Sigmoid colon (tissue), 4 donors: Measurements from ENCODE around the gene CELSR2.

Experiments used
- EP300 ChIP-seq, 4 donors: sonication (generic); formaldehyde crosslinking; IDR thresholded peaks; one replicate each; pipeline ENCODE4 v1.6.1; 2017; ENCODE audit warnings: antibody characterized with exemption in 4 of 4
- POLR2A ChIP-seq, 2 donors: fragments of 450-650 bp; IDR thresholded peaks; one replicate each; pipeline ENCODE4 v1.6.1; 2016; ENCODE audit warnings: antibody characterized with exemption in 2 of 2, mild to moderate bottlenecking in 2 of 2, moderate library complexity in 2 of 2
- POLR2AphosphoS5 ChIP-seq, 4 donors: sonication (generic); formaldehyde crosslinking; IDR thresholded peaks; one replicate each; pipeline ENCODE4 v1.6.1; 2017; ENCODE audit warnings: antibody characterized with exemption in 4 of 4
- TF ChIP-seq, protein P1 (sequence below), 4 experiments: fragments of 450-650 bp in 3 of 4; fragments of 200-600 bp in 1 of 4; IDR thresholded peaks; one replicate each; pipeline ENCODE4 v1.5.1; 2016 to 2019; ENCODE audit warnings: antibody characterized with exemption in 4 of 4, mild to moderate bottlenecking in 3 of 4, moderate library complexity in 2 of 4

DNA sequence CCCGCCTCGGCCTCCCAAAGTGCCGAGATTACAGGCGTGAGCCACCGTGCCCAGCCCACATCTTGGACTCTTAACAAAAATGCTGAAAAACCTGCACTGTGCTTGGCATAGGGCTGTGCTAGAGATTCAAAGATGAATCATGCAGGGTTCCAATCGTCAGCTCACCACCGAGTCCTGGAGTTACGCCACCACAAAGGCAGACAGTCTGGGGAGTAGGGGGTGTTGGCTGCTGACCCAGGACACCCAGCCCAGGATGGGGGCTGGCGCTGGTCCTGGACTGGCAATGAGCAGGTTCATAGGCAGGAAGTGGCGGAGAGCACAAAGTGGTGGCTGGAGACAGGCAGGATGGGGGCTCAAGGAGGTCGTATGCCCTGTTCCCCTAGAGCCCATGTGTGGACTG lies 17.6 kb downstream of the CELSR2 start:
- TF ChIP-seq POLR2A (IDR thresholded peaks at IDR 0.05), result no peak
- TF ChIP-seq, protein P1, sequence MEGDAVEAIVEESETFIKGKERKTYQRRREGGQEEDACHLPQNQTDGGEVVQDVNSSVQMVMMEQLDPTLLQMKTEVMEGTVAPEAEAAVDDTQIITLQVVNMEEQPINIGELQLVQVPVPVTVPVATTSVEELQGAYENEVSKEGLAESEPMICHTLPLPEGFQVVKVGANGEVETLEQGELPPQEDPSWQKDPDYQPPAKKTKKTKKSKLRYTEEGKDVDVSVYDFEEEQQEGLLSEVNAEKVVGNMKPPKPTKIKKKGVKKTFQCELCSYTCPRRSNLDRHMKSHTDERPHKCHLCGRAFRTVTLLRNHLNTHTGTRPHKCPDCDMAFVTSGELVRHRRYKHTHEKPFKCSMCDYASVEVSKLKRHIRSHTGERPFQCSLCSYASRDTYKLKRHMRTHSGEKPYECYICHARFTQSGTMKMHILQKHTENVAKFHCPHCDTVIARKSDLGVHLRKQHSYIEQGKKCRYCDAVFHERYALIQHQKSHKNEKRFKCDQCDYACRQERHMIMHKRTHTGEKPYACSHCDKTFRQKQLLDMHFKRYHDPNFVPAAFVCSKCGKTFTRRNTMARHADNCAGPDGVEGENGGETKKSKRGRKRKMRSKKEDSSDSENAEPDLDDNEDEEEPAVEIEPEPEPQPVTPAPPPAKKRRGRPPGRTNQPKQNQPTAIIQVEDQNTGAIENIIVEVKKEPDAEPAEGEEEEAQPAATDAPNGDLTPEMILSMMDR (IDR thresholded peaks at IDR 0.05), result no peak
- no peak for TF ChIP-seq POLR2AphosphoS5 (IDR thresholded peaks at IDR 0.05)
- TF ChIP-seq EP300 (IDR thresholded peaks at IDR 0.05), result no peak
